Measurements from ENCODE around the gene BBS2. TPM values are rescaled to one million over a fixed set of nuclear protein-coding genes. Genes with fewer than 3 reads are reported as not detected.

BBS2 gene
- total and polyA plus RNA-seq, 12 donors: 115 to 357 (median 174) TPM

- no peak overlapping the region for H3K4me3 ChIP-seq
- intact Hi-C loops (cut with DNase I): no loop called here
- 86 to 100% (median 92%) methylated on average over 2 of the region's 2 CpGs for WGBS, 4 donors
- no peaks in the 10 kb centered on the region for H3K27me3 ChIP-seq
- peaks cover 0 to 35% of the 10 kb centered on the region in 2 donors for H3K36me3 ChIP-seq (replicated peaks in 1 of 2)
- no peak for DNase-seq
- TF ChIP-seq, protein P1, sequence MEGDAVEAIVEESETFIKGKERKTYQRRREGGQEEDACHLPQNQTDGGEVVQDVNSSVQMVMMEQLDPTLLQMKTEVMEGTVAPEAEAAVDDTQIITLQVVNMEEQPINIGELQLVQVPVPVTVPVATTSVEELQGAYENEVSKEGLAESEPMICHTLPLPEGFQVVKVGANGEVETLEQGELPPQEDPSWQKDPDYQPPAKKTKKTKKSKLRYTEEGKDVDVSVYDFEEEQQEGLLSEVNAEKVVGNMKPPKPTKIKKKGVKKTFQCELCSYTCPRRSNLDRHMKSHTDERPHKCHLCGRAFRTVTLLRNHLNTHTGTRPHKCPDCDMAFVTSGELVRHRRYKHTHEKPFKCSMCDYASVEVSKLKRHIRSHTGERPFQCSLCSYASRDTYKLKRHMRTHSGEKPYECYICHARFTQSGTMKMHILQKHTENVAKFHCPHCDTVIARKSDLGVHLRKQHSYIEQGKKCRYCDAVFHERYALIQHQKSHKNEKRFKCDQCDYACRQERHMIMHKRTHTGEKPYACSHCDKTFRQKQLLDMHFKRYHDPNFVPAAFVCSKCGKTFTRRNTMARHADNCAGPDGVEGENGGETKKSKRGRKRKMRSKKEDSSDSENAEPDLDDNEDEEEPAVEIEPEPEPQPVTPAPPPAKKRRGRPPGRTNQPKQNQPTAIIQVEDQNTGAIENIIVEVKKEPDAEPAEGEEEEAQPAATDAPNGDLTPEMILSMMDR (IDR thresholded peaks at IDR 0.05): no peak
- TF ChIP-seq POLR2A (IDR thresholded peaks at IDR 0.05): no peak
- H3K27ac ChIP-seq: peak overlapping the region in 1 of 5 donors; percentile 8
- H3K9me3 ChIP-seq (replicated peaks in 1 of 3): no peaks in the 10 kb centered on the region
- H3K4me1 ChIP-seq (replicated peaks in 1 of 2): peaks cover 16 to 23% of the 10 kb centered on the region in 2 donors
These were observed 41.4 kb downstream of the BBS2 start for GRCh38 chr16:56478281-56479049.

GRCh38 chr16:56477096-56477878 is 42.5 kb downstream of the BBS2 start:
- Histone ChIP-seq H3K9me3 (replicated peaks in 1 of 3) (no peaks in the 10 kb centered on the region), H3K27ac (peak overlapping the region in 4 of 5 donors; percentile 20 to 73 (median 51)), H3K27me3 (no peaks in the 10 kb centered on the region), H3K4me3 (no peak overlapping the region), H3K36me3 (replicated peaks in 1 of 2) (peaks cover 0 to 43% of the 10 kb centered on the region in 2 donors), H3K4me1 (replicated peaks in 1 of 2) (peaks cover 13 to 23% of the 10 kb centered on the region in 2 donors)
- TF ChIP-seq, protein P1 (IDR thresholded peaks at IDR 0.05): no peak
- TF ChIP-seq POLR2A (IDR thresholded peaks at IDR 0.05): no peak
- 86 to 91% (median 89%) methylated on average over 2 of the region's 2 CpGs for WGBS, 4 donors
- DNase-seq: peak; percentile 42 to 76 (median 65)
- intact Hi-C loops (cut with DNase I): no loop called here

DNA sequence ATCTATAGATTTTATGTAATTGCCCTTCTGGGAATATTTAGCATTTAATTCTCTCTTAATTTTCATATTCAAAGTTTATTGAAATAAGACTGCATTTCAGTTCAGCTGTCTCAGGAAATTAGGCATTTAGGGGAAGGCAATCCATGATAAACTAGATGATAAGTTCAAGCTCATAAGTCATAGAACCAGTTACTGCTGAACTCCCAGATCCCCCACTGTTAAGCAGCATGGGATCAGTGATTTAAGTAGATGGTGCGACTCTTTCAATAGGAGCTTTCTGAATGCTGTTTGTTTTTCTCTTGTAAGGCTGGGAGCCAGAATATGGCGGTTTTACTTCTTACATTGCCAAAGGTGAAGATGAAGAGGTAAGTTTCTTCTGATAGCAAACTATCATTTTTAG is 44.6 kb downstream of the BBS2 start:
- Histone ChIP-seq H3K36me3 (replicated peaks in 1 of 2) (peaks cover 0 to 63% of the 10 kb centered on the region in 2 donors), H3K27me3 (no peaks in the 10 kb centered on the region), H3K4me1 (replicated peaks in 1 of 2) (peaks cover 3 to 20% of the 10 kb centered on the region in 2 donors), H3K4me3 (no peak overlapping the region), H3K27ac (peak overlapping the region in 2 of 5 donors; percentile 29 to 61), H3K9me3 (replicated peaks in 1 of 3) (no peaks in the 10 kb centered on the region)
- no peak for TF ChIP-seq POLR2A (IDR thresholded peaks at IDR 0.05)
- TF ChIP-seq, protein P1 (IDR thresholded peaks at IDR 0.05): no peak
- WGBS, 4 donors: 80 to 94% (median 86%) methylated on average over 2 of the region's 2 CpGs
- DNase-seq: no peak
- intact Hi-C loops (cut with DNase I): no loop called here

DNA sequence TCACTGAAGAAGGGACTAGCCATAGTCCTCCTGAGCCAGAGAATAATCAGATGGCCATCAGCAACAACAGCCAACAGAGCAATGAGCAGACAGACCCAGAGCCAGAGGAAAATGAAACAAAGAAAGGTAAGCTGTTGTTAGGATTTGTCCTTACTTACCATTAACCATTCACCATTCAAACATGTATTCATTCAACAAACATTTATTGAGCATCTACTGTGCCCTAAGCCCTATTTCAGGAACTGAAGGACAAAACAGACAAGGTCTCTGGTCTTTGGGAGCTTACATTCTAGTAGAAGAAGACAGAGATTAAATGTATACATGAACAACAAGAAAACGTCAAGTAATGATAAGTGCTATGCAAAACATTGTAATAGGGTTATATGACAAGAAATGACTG is 49.2 kb downstream of the BBS2 start:
- TF ChIP-seq POLR2A (IDR thresholded peaks at IDR 0.05): no peak
- TF ChIP-seq, protein P1 (IDR thresholded peaks at IDR 0.05): no peak
- Histone ChIP-seq H3K4me3 (no peak overlapping the region), H3K36me3 (replicated peaks in 1 of 2) (peaks cover 0 to 91% of the 10 kb centered on the region in 2 donors), H3K27me3 (no peaks in the 10 kb centered on the region), H3K9me3 (replicated peaks in 1 of 3) (no peaks in the 10 kb centered on the region), H3K27ac (no peak overlapping the region), H3K4me1 (replicated peaks in 1 of 2) (peaks cover 0 to 4% of the 10 kb centered on the region in 2 donors)
- DNase-seq: no peak
- 79 to 97% (median 91%) methylated on average over 1 of the region's 1 CpG for WGBS, 4 donors
- intact Hi-C loops (cut with DNase I): no loop called here
